Lower leg skin (tissue), 4 donors: ENCODE measurements around the gene ARHGAP25. TPM values are rescaled to one million over a fixed set of nuclear protein-coding genes. Genes with fewer than 3 reads are reported as not detected.
A peak's percentile ranks its signal among the peaks of the same experiment; 100 is the strongest.

Experiments used
- DNase-seq, 2 donors: peaks; one replicate each; pipeline ENCODE4 v3.0.0-alpha.2; 2019; ENCODE audit warnings: low spot score in 2 of 2
- H3K4me3 ChIP-seq: fragments of 200-600 bp; sonication (generic); 2 replicates; pipeline ENCODE4 v1.5.1; 2017; ENCODE audit warnings: mild to moderate bottlenecking, low read depth; ENCODE audit not compliant: poor library complexity, severe bottlenecking
- POLR2A ChIP-seq, 2 donors: fragments of 450-650 bp; IDR thresholded peaks; one replicate each; pipeline ENCODE4 v1.6.1; 2016 to 2017; ENCODE audit warnings: antibody characterized with exemption in 2 of 2, mild to moderate bottlenecking in 1 of 2, moderate library complexity in 1 of 2
- WGBS, 2 donors: methylation state at CpG; one replicate each; pipeline ENCODE4 v1.1.5; 2018; 5-methylcytosine and 5-hydroxymethylcytosine counted together
- intact Hi-C: fragments of 100-400 bp; cut with DNase I; formaldehyde crosslinking; loops from one replicate; pipeline ENCODE4 v1.15.0; 2023; ENCODE audit warnings: low total_unique reads
- total RNA-seq, 4 donors: library from RNA; depleted of rRNA; stranded (reverse); fragments of >200 nt; gene quantifications; one replicate each; pipeline ENCODE4 v1.1.0, GENCODE V29; 2016
- TF ChIP-seq, protein P1 (sequence below), 3 donors: fragments of 450-650 bp; IDR thresholded peaks; one replicate each; pipeline ENCODE4 v1.5.1; 2016; ENCODE audit warnings: antibody characterized with exemption in 3 of 3, mild to moderate bottlenecking in 3 of 3, moderate library complexity in 2 of 3

Gene ARHGAP25
- total RNA-seq, 4 donors from 2014 or later, result 3.3 to 9.6 (median 4.9) TPM

- no peak overlapping the region for H3K4me3 ChIP-seq
- WGBS, 2 donors, result 95 to 97% methylated on average over 4 of the region's 4 CpGs
- TF ChIP-seq POLR2A (IDR thresholded peaks at IDR 0.05), result no peak
- TF ChIP-seq, protein P1, sequence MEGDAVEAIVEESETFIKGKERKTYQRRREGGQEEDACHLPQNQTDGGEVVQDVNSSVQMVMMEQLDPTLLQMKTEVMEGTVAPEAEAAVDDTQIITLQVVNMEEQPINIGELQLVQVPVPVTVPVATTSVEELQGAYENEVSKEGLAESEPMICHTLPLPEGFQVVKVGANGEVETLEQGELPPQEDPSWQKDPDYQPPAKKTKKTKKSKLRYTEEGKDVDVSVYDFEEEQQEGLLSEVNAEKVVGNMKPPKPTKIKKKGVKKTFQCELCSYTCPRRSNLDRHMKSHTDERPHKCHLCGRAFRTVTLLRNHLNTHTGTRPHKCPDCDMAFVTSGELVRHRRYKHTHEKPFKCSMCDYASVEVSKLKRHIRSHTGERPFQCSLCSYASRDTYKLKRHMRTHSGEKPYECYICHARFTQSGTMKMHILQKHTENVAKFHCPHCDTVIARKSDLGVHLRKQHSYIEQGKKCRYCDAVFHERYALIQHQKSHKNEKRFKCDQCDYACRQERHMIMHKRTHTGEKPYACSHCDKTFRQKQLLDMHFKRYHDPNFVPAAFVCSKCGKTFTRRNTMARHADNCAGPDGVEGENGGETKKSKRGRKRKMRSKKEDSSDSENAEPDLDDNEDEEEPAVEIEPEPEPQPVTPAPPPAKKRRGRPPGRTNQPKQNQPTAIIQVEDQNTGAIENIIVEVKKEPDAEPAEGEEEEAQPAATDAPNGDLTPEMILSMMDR (IDR thresholded peaks at IDR 0.05), result no peak
- intact Hi-C loops, result no loop called here
- DNase-seq, result no peak
Observed at GRCh38 chr2:68827666-68828065, 93.1 kb downstream of the ARHGAP25 start.

DNA sequence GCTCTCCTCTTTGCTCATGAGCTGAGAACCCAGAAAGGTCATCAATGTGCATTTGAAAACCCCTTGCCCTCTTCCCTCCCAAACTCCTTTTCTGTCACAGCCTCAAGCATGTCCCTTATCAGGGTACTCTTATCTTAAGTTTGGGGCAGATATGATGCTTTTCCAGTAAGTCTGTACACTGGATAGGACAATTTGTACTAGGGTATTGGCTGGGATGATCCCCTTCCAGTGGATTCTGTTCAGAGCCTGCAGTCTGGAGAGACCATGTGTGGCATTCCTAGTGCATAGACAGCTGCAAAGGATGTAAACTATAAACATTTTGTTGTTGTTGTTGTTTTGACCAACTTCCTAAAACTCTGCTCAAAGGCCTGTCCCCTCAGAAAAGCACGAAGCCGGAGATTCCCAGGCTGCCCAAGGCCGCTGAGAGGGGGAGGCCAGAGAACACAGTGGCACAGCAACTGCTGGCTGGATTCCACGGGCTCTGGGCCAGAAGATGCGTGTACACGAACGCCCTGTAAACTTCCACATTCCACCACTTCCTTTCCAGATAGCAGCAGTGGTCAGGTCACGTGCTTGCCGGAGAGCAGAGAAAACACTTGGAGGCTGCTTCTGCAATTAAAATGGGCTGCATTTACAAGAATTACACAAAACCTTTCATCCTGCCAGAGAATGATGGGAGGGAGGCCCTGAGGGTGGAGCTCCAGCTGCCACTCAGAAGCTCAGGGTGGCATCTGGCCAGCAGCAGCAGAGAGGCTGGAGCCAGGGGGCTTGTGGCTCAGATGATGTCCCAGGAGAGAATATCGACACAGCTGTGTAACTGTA, 94.5 kb downstream of the ARHGAP25 start:
- intact Hi-C loops, result no loop called here
- peak; percentile 95 to 99 for DNase-seq
- no peak overlapping the region for H3K4me3 ChIP-seq
- TF ChIP-seq POLR2A (IDR thresholded peaks at IDR 0.05), result no peak
- TF ChIP-seq, protein P1 (IDR thresholded peaks at IDR 0.05), result no peak
- 0 to 1% methylated on average over 10 of the region's 10 CpGs for WGBS, 2 donors

DNA sequence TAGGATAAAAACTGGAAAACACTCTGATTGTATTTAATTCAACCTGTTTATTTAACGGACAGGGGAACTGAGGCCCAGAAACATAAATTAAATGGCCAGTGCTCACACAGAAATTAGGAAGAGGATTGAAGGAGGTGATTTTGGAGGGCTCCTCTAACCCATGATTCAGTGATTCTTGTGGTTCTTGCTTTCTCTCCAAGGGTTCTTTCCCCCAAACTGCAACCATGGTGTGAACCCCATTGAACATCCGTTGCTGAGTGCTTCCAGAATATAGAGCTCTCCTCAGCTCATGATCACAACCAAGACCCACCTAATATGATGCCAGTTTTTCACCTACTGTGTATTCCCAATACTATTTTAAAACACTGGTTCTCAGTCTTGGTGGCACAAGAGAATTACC, 95.1 kb downstream of the ARHGAP25 start:
- intact Hi-C loops, result loop anchor here (10.0 kb wide), 2 partner anchors 75 to 85 kb away; no protein-coding TSS in a partner anchor
- TF ChIP-seq, protein P1 (IDR thresholded peaks at IDR 0.05), result no peak
- no peak for TF ChIP-seq POLR2A (IDR thresholded peaks at IDR 0.05)
- H3K4me3 ChIP-seq, result no peak overlapping the region
- DNase-seq, result no peak
- 44 to 45% methylated on average over 2 of the region's 2 CpGs for WGBS, 2 donors

DNA sequence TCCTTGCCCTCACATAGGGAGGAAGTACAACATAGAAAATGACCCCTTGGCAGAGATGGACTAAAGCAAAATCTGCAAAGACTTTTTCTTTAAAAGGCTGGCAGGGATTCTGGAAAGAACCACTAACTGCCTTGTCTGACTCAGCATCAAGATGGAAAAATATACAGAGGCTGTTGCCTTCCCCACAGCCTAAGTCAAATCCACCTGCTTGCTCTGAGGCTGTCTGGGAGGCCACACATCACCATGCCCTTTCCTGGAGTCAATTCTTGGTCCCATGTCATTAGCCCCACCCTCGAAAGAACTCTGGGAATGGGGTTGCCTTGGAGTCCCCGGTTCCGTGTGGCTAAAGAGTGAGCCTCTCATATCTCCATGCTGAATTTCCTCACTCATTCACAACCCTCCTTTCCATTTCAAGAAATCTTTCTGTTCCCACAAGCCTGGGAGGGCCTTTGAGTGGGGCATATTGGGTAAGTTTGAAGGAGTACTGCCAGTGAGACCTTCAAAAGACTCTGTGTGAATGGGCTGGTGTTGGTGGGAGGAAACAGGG, 97.1 kb downstream of the ARHGAP25 start:
- no peak overlapping the region for H3K4me3 ChIP-seq
- 52 to 68% methylated on average over 3 of the region's 3 CpGs for WGBS, 2 donors
- no peak for DNase-seq
- intact Hi-C loops, result loop anchor here (10.0 kb wide), 2 partner anchors 77 to 83 kb away; no protein-coding TSS in a partner anchor
- no peak for TF ChIP-seq POLR2A (IDR thresholded peaks at IDR 0.05)
- TF ChIP-seq, protein P1 (IDR thresholded peaks at IDR 0.05), result no peak

DNA sequence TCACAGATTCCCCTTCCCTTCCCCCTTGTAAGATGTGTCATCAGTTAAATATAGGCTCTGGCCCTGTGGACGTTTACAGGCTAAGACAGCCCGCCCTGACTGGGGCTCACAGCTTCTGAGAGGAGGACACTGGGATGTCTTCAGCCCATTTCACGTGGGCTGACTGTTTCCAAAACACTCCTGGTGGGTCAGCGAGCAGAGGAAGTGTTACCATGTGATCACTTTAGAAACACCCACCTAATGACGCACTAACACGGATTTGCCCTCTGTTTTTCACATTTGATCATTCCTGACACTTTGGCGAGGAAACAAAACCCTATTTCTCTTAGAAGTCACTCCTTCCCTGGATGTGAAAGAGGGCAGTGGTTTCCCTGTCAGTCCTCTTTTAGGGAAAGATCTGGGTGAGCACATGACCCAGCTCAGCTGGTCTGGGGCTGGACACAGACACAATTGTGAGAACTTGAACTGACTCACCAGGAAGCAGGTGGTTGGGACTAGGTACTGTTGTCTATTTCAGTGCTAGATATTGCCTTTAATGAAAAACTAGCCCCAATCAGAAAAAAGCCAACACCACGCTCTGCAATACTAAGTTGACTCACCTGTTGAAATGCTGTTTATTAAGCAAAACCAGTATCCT, 97.7 kb downstream of the ARHGAP25 start:
- intact Hi-C loops, result loop anchor here (10.0 kb wide), 2 partner anchors 78 to 82 kb away; no protein-coding TSS in a partner anchor
- H3K4me3 ChIP-seq, result no peak overlapping the region
- DNase-seq, result peak; percentile 58 to 92
- TF ChIP-seq, protein P1 (IDR thresholded peaks at IDR 0.05), result no peak
- no peak for TF ChIP-seq POLR2A (IDR thresholded peaks at IDR 0.05)
- 47 to 57% methylated on average over 8 of the region's 8 CpGs for WGBS, 2 donors
